BLaER1 treated with 17β-estradiol and CSF1 and Interleukin-3, amounts not matched to agents 10 nM and 100 nM (cell line): ENCODE data around the gene NOP56.

Source experiments
- H3K27ac ChIP-seq, 11 experiments: shearing (Covaris generic); formaldehyde crosslinking; 2 replicates each; pipeline ENCODE4 v1.8.1; 2022
- H3K27me3 ChIP-seq, 11 experiments: shearing (Covaris generic); formaldehyde crosslinking; 2 replicates each; pipeline ENCODE4 v1.8.1; 2022
- H3K36me3 ChIP-seq, 11 experiments: shearing (Covaris generic); formaldehyde crosslinking; 2 replicates each; pipeline ENCODE4 v1.8.1; 2022
- H3K4me1 ChIP-seq, 10 experiments: shearing (Covaris generic); formaldehyde crosslinking; 2 replicates each; pipeline ENCODE4 v1.8.1; 2022
- H3K4me2 ChIP-seq, 11 experiments: shearing (Covaris generic); formaldehyde crosslinking; 2 replicates each; pipeline ENCODE4 v1.8.1; 2022
- H3K4me3 ChIP-seq, 10 experiments: shearing (Covaris generic); formaldehyde crosslinking; 2 replicates each; pipeline ENCODE4 v1.8.1; 2022
- H3K9ac ChIP-seq, 11 experiments: shearing (Covaris generic); formaldehyde crosslinking; 2 replicates each; pipeline ENCODE4 v1.8.1; 2022
- H3K9me3 ChIP-seq, 11 experiments: shearing (Covaris generic); formaldehyde crosslinking; replicated peaks in 1 of 11; 2 replicates each; pipeline ENCODE4 v1.8.1; 2022
- H4K20me1 ChIP-seq, 11 experiments: shearing (Covaris generic); formaldehyde crosslinking; 2 replicates each; pipeline ENCODE4 v1.8.1; 2022
- Cebpa-rat ChIP-seq, 11 experiments: shearing (Covaris generic); IDR thresholded peaks; 2 replicates each; pipeline ENCODE4 v1.8.1; 2022

The NOP56 gene

DNA sequence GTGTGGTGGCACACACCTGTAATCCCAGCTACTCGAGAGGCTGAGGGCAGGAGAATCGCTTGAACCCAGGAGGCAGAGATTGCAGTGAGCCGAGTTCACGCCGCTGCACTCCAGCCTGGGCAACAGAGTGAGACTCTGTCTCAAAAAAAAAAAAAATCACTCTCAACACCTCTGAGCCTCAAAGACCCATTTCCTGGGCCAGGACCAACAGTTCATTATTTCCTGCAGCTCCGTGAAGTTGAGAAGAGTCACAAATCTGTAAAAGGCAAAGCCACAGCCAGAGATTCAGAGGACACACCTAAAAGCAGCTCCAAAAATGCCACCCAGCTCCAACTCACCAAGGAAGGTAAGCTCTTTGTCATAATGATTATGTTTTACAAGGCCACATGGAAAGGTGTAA lies 15.2 kb upstream of the NOP56 start:
- Histone ChIP-seq H3K27ac (no peak overlapping the region), H3K27me3 (no peaks in the 10 kb centered on the region), H4K20me1 (no peaks in the 10 kb centered on the region), H3K9ac (no peak overlapping the region), H3K4me2 (no peak overlapping the region), H3K36me3 (no peaks in the 10 kb centered on the region), H3K4me1 (no peaks in the 10 kb centered on the region), H3K9me3 (no peaks in the 10 kb centered on the region), H3K4me3 (no peak overlapping the region)
- no peak for TF ChIP-seq Cebpa-rat (IDR thresholded peaks at IDR 0.05)

DNA sequence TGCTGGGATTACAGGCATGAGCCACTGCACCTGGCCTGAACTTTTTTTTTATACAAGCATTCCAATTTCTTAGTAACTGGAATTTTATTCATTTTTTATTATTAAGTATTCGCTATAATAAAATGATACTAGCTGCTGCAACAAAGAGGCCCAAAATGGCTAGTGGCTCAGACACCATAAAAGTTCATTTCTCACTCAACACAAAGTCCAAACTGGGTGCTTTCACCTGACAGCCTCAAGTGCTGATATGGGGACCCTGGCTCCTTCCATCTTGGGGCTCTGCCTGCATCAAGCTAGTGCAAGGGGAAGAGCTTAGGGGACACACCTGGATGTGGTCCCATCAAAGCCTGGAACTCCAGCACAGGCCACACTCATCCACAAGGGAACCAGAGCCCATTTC lies 12.2 kb upstream of the NOP56 start:
- Histone ChIP-seq H3K9me3 (no peaks in the 10 kb centered on the region), H3K27ac (no peak overlapping the region), H3K4me1 (no peaks in the 10 kb centered on the region), H3K4me3 (no peak overlapping the region), H3K36me3 (peaks cover 0 to 14% (median 4%) of the 10 kb centered on the region in 11 experiments; a peak in 6 of 22 replicates), H3K27me3 (no peaks in the 10 kb centered on the region), H3K4me2 (no peak overlapping the region), H3K9ac (no peak overlapping the region), H4K20me1 (no peaks in the 10 kb centered on the region)
- TF ChIP-seq Cebpa-rat (IDR thresholded peaks at IDR 0.05) = no peak

DNA sequence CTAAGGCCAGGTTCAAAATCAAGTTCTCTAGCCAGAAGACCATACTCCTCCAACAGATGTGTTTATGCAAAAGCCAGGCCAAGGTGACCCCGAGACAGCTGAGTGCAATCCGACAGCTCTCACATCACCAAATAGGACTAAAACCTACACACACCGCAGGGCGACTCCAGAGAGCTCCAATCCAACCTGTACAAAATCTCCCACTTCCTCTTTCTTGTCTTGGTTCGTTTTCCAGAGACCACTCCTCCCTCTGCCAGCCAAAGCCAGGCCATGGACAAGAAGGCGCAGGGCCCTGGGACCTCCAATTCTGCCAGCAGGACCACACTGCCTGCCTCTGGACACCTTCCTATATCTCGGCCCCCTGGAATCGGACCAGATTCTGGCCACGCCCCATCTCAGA lies 11.5 kb upstream of the NOP56 start:
- Histone ChIP-seq H3K27me3 (no peaks in the 10 kb centered on the region), H3K9me3 (no peaks in the 10 kb centered on the region), H3K27ac (no peak overlapping the region), H3K36me3 (peaks cover 0 to 14% (median 4%) of the 10 kb centered on the region in 11 experiments; a peak in 6 of 22 replicates), H4K20me1 (no peaks in the 10 kb centered on the region), H3K9ac (no peak overlapping the region), H3K4me3 (no peak overlapping the region), H3K4me1 (no peaks in the 10 kb centered on the region), H3K4me2 (no peak overlapping the region)
- no peak for TF ChIP-seq Cebpa-rat (IDR thresholded peaks at IDR 0.05)

DNA sequence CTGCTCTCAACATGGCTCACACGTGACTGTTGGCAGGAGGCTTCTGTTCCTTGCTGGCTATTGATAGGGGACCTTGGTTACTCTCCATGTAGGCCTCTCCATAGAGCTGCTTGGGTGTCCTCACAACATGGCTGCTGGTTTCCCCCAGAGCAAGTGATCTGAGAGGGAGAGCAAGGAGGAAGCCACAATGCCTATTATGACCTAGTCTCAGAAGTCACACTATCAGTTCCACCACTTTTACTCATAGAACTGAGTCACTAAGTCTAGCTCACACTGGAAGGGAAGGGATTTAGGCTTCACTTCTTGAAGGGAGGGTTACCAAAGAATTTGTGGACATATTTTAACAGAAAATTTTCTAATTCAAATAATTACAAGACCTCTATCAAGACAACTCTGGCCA lies 8.7 kb upstream of the NOP56 start:
- H3K27me3 ChIP-seq = no peaks in the 10 kb centered on the region
- TF ChIP-seq Cebpa-rat (IDR thresholded peaks at IDR 0.05) = no peak
- H3K36me3 ChIP-seq = peaks cover 0 to 14% (median 4%) of the 10 kb centered on the region in 11 experiments; a peak in 6 of 22 replicates
- H4K20me1 ChIP-seq = no peaks in the 10 kb centered on the region
- no peak overlapping the region for H3K4me3 ChIP-seq
- no peaks in the 10 kb centered on the region for H3K9me3 ChIP-seq
- no peaks in the 10 kb centered on the region for H3K4me1 ChIP-seq
- no peak overlapping the region for H3K27ac ChIP-seq
- no peak overlapping the region for H3K9ac ChIP-seq
- H3K4me2 ChIP-seq = no peak overlapping the region

DNA sequence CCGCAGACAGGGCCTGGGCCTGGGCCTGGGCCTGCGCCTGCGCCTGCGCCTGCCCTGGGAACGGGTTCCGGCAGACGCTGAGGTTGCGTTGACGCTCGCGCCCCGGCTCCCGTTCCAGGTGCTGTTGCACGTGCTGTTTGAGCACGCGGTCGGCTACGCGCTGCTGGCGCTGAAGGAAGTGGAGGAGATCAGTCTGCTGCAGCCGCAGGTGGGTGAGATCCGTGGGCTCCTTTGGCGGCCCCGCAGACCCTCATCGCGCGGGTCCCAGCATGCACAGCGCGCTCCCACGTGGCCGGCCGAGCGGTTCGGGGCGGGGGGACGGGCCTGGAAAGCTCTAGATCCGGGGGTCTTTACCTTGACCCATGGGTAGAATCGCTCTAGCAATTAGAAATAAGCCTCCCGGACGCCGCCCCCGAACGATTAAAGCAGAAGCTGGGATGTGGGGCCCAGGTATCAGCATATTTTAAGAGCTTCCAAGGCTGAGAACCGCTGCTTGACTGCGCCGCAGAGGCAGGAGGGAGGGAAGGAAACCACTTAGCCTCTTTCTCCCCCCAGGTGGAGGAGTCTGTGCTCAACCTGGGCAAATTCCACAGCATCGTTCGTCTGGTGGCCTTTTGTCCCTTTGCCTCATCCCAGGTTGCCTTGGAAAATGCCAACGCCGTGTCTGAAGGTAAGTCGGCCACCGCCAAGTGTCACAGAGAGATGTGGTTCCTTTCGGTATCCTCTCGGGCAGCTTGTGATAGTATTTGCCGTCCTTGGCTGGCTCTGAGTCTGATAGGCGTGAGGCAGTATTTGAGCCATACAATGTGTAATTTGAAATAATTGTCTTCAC lies 508 bp downstream of the NOP56 start:
- no peak for TF ChIP-seq Cebpa-rat (IDR thresholded peaks at IDR 0.05)
- Histone ChIP-seq H3K27me3 (no peaks in the 10 kb centered on the region), H3K36me3 (peaks cover 40 to 51% (median 50%) of the 10 kb centered on the region in 11 experiments)

DNA sequence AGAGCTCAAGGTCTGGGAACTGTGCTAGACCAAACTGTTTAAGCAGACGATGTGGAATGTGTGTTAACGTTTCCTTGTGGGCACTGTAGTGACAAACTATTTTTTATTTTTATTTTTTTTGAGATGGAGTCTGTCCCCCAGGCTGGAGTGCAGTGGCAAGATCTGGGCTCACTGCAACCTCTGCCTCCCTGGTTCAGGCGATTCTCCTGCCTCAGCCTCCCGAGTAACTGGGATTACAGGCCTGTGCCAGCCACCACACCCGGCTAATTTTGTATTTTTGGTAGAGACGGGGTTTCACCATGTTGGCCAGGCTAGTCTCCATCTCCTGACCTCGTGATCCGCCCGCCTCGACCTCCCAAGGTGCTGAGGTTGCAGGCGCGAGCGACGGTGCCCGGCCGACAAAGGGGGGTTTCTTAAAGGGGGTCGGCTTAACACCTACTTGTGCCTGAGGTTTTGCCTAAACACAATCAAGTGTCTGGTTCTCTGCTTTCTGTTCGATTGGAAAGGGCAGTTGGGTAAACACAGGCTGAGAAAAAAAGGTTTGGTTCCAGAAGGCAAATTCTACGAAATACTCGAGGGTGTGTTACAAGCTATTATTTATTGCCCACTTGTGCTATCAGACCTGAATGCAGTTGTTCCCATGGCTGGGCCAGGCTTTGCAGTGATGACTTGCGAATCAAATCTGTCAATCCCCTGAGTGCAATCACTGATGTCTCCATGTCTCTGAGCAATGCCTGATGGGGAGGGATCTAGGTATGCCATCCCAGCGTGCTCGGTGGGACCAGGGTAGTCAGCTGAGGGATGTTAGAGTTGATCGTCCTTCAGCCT lies 1.3 kb downstream of the NOP56 start:
- Histone ChIP-seq H3K4me1 (peaks cover 38 to 66% (median 59%) of the 10 kb centered on the region in 10 experiments), H3K36me3 (peaks cover 49 to 59% (median 58%) of the 10 kb centered on the region in 11 experiments), H3K27me3 (no peaks in the 10 kb centered on the region), H3K9me3 (no peaks in the 10 kb centered on the region), H4K20me1 (peaks cover 37 to 63% (median 62%) of the 10 kb centered on the region in 11 experiments; a peak in 21 of 22 replicates), H3K4me3 (peak overlapping the region; percentile 81 to 100 (median 94)), H3K4me2 (peak overlapping the region; percentile 88 to 99 (median 97)), H3K9ac (peak overlapping the region; percentile 84 to 99 (median 92)), H3K27ac (peak overlapping the region; percentile 11 to 99 (median 93); a peak in 21 of 22 replicates)
- TF ChIP-seq Cebpa-rat (IDR thresholded peaks at IDR 0.05) = no peak

More for the DNA sequence above, 508 bp downstream of the NOP56 start:
- H3K4me3 ChIP-seq = peak overlapping the region; percentile 81 to 100 (median 94)
- peak overlapping the region; percentile 84 to 99 (median 92) for H3K9ac ChIP-seq
- peak overlapping the region; percentile 88 to 99 (median 97) for H3K4me2 ChIP-seq
- H3K9me3 ChIP-seq = no peaks in the 10 kb centered on the region
- peaks cover 38 to 57% (median 52%) of the 10 kb centered on the region in 10 experiments for H3K4me1 ChIP-seq
- H3K27ac ChIP-seq = peak overlapping the region; percentile 51 to 99 (median 93); a peak in 21 of 22 replicates
- H4K20me1 ChIP-seq = peaks cover 31 to 55% (median 54%) of the 10 kb centered on the region in 11 experiments; a peak in 21 of 22 replicates

DNA sequence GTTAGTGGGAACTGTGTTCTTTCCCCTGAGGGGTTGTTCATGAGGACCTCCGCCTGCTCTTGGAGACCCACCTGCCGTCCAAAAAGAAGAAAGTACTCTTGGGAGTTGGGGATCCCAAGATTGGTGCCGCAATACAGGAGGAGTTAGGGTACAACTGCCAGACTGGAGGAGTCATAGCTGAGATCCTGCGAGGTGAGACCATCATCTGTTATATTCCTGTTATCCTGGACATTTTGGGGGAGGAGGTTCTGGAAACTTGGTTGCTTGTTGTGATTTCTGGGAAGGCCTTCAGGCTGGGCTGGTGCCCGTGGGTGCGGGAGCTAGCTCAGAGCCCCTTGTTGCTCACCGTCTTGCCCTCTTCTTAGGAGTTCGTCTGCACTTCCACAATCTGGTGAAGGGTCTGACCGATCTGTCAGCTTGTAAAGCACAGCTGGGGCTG lies 2.0 kb downstream of the NOP56 start:
- Histone ChIP-seq H3K27me3 (no peaks in the 10 kb centered on the region), H3K27ac (peak overlapping the region in 7 of 11 experiments; percentile 81 to 99 (median 94); a peak in 6 of 22 replicates), H4K20me1 (peaks cover 37 to 69% (median 68%) of the 10 kb centered on the region in 11 experiments; a peak in 21 of 22 replicates), H3K4me3 (peak overlapping the region; percentile 81 to 100 (median 94)), H3K4me2 (peak overlapping the region; percentile 88 to 99 (median 97)), H3K36me3 (peaks cover 55 to 65% (median 65%) of the 10 kb centered on the region in 11 experiments), H3K9ac (peak overlapping the region; percentile 84 to 99 (median 92)), H3K9me3 (no peaks in the 10 kb centered on the region), H3K4me1 (peaks cover 38 to 71% (median 63%) of the 10 kb centered on the region in 10 experiments)
- TF ChIP-seq Cebpa-rat (IDR thresholded peaks at IDR 0.05) = no peak

DNA sequence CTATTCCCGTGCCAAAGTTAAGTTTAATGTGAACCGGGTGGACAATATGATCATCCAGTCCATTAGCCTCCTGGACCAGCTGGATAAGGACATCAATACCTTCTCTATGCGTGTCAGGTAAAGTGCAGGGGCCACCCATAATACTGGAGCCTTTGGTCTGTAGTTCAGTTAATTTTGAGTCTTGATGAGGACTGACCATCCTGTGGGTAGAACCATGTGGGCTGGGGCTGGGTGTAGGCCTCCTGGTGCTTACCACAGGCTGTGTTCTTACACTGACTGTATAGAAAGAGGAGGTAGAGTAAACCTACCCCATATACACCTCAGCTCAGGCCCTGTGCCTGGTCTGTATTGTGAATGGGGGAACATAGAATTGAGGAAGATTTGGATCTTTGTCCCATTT lies 2.4 kb downstream of the NOP56 start:
- H3K9me3 ChIP-seq = no peaks in the 10 kb centered on the region
- H3K4me2 ChIP-seq = peak overlapping the region; percentile 88 to 99 (median 97)
- H3K27ac ChIP-seq = peak overlapping the region in 3 of 11 experiments; percentile 85 to 99 (median 96); a peak in 3 of 22 replicates
- peaks cover 38 to 72% (median 64%) of the 10 kb centered on the region in 10 experiments for H3K4me1 ChIP-seq
- H3K9ac ChIP-seq = peak overlapping the region; percentile 84 to 99 (median 92); a peak in 21 of 22 replicates
- TF ChIP-seq Cebpa-rat (IDR thresholded peaks at IDR 0.05) = no peak
- H3K36me3 ChIP-seq = peaks cover 59 to 70% (median 69%) of the 10 kb centered on the region in 11 experiments
- peaks cover 37 to 74% (median 72%) of the 10 kb centered on the region in 11 experiments; a peak in 21 of 22 replicates for H4K20me1 ChIP-seq
- peak overlapping the region in 8 of 10 experiments; percentile 84 to 100 (median 94); a peak in 17 of 20 replicates for H3K4me3 ChIP-seq
- H3K27me3 ChIP-seq = no peaks in the 10 kb centered on the region
